Common myeloid progenitor, CD34-positive (primary cell): Measurements from ENCODE around the gene C2orf42.
"Not testable (repeated sequence)": the region's sequence is repeated elsewhere in the genome, so short reads cannot be mapped to it uniquely, and the experiment has no call there.

Experiments
- CTCF ChIA-PET: fragments of 350-600 bp; sonication (Branson Sonifier 250); formaldehyde crosslinking; loops from one replicate; lab custom pipeline; 2021; ENCODE audit warnings: antibody characterized with exemption; lab: Charles Lee
- POLR2A ChIA-PET: fragments of 350-600 bp; sonication (Branson Sonifier 250); formaldehyde crosslinking; loops from one replicate; lab custom pipeline; 2021; ENCODE audit warnings: antibody characterized with exemption; lab: Charles Lee
- DNase-seq, 3 donors: peaks; one replicate each; pipeline versions ENCODE4 v3.0.0 to v3.0.0-alpha.2; 2013
- H3K27ac ChIP-seq, 2 experiments: 1 replicate in 1 of 2; 2 replicates in 1 of 2; pipeline ENCODE4 v1.7.0; 2013; ENCODE audit warnings: inconsistent platforms in 2 of 2, low read length in 2 of 2, mild to moderate bottlenecking in 2 of 2, low read depth in 1 of 2, moderate library complexity in 1 of 2; ENCODE audit not compliant: severe bottlenecking in 2 of 2, insufficient read depth in 1 of 2, poor library complexity in 1 of 2
- H3K27me3 ChIP-seq, 5 experiments: replicated peaks in 2 of 5; 1 replicate in 3 of 5; 2 replicates in 2 of 5; pipeline versions ENCODE4 v1.6.1 to v1.7.0; 2013; ENCODE audit warnings: low read length in 4 of 5, mild to moderate bottlenecking in 2 of 5, moderate library complexity in 2 of 5, inconsistent platforms in 1 of 5; ENCODE audit not compliant: insufficient read depth in 5 of 5, control insufficient read depth in 4 of 5
- H3K36me3 ChIP-seq, 4 experiments: 1 replicate in 2 of 4; 2 replicates in 2 of 4; pipeline versions ENCODE4 v1.6.1 to v1.7.0; 2013; ENCODE audit warnings: low read length in 3 of 4, control low read depth in 1 of 4, mild to moderate bottlenecking in 1 of 4; ENCODE audit not compliant: control insufficient read depth in 4 of 4, insufficient read depth in 4 of 4
- H3K4me1 ChIP-seq, 4 experiments: 1 replicate in 3 of 4; 2 replicates in 1 of 4; pipeline versions ENCODE4 v1.6.1 to v1.7.1; 2013; ENCODE audit warnings: low read length in 3 of 4, mild to moderate bottlenecking in 3 of 4, control low read depth in 1 of 4, inconsistent platforms in 1 of 4, moderate library complexity in 1 of 4; ENCODE audit not compliant: control insufficient read depth in 4 of 4, insufficient read depth in 4 of 4; ENCODE audit errors: control extremely low read depth in 1 of 4
- H3K4me3 ChIP-seq, 7 experiments: 1 replicate in 4 of 7; 2 replicates in 3 of 7; pipeline versions ENCODE4 v1.5.1 to v1.7.0; 2013; ENCODE audit warnings: mild to moderate bottlenecking in 7 of 7, low read length in 6 of 7, moderate library complexity in 6 of 7, inconsistent platforms in 2 of 7, low read depth in 2 of 7, control low read depth in 1 of 7; ENCODE audit not compliant: insufficient read depth in 4 of 7, control insufficient read depth in 1 of 7; ENCODE audit errors: extremely low read depth in 1 of 7
- H3K9me3 ChIP-seq, 5 experiments: 1 replicate in 4 of 5; 2 replicates in 1 of 5; pipeline versions ENCODE4 v1.6.1 to v1.7.1; 2013; ENCODE audit warnings: low read length in 4 of 5, mild to moderate bottlenecking in 2 of 5, inconsistent platforms in 1 of 5, low read depth in 1 of 5, moderate library complexity in 1 of 5; ENCODE audit not compliant: control insufficient read depth in 4 of 5, insufficient read depth in 2 of 5; ENCODE audit errors: control extremely low read depth in 1 of 5
- WGBS: methylation state at CpG from one replicate; pipeline ENCODE4 v1.1.5; 2013; ENCODE audit not compliant: insufficient coverage; 5-methylcytosine and 5-hydroxymethylcytosine counted together

Gene C2orf42

DNA sequence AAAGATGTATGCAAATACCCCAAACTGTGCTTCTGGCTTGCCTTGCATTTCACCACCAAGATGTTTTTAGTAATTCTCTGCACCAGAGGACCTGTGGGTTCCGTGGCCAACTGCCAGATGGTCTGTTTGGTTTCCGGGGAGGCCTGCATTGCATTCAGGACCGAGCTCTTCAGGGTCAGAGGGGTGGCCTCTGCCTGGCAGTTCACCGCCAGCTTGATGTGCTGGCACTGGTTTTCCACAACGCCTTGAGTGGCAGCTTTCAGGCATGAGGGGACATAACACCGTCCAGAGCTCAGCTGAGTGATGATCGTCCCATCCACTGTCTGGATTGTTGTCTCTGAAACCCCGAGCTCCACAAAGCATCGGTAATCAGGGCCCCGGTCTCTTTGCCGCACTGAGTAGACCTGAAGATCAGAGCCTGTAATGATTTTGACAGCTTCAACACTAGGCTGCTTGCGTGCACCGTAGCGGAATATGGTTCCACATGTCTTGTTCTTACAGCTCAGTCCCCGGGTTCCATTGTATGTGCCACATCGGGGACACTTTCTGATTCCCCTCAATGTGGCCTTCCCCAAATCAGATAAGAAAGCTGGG, 9.4 kb downstream of the C2orf42 start:
- Histone ChIP-seq H3K27ac (no peak overlapping the region), H3K36me3 (peaks cover 0 to 27% (median 11%) of the 10 kb centered on the region in 4 experiments), H3K4me3 (no peak overlapping the region), H3K27me3 (no peaks in the 10 kb centered on the region), H3K9me3 (no peaks in the 10 kb centered on the region), H3K4me1 (no peaks in the 10 kb centered on the region)
- POLR2A ChIA-PET, result interaction anchor here (1.4 kb wide), 1 partner anchor 9 kb away, joined by 5 read pairs; the partner anchor contains the start of gene C2orf42
- WGBS, result 96% methylated on average over 16 of the region's 16 CpGs
- CTCF ChIA-PET, result interaction anchor here (0.8 to 1.3 kb wide), 2 partner anchors 11 to 22 kb away, joined by 3 read pairs; no protein-coding TSS in a partner anchor
- no peak for DNase-seq

DNA sequence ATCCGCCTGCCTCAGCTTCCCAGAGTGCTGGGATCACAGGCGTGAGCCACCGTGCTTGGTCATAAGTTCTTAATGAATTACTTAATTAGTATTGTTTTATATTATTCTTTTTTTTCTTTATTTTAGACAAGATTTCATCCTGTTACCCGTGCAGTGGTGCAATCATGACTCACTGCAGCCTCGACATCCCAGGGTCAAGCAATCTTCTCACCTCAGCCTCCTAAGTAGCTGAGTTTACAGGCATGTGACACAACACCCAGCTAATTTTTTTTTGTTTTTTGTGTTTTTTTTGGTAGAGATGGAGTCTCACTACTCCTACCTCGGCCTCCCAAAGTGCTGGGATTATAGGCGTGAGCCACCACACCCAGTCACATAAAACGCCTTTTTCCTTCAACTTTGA, 17.3 kb downstream of the C2orf42 start:
- ChIA-PET CTCF (interaction anchor here (0.7 kb wide), 1 partner anchor 259 kb away, joined by 3 read pairs; the partner anchor contains the start of gene MXD1), POLR2A (no interaction called here)
- Histone ChIP-seq H3K27me3 (no peaks in the 10 kb centered on the region), H3K4me3 (no peak overlapping the region), H3K36me3 (peaks cover 11 to 42% (median 22%) of the 10 kb centered on the region in 4 experiments), H3K4me1 (no peaks in the 10 kb centered on the region), H3K9me3 (no peaks in the 10 kb centered on the region), H3K27ac (no peak overlapping the region)
- WGBS, result no CpG with 5 or more reads among the region's 8 CpGs
- no peak for DNase-seq

DNA sequence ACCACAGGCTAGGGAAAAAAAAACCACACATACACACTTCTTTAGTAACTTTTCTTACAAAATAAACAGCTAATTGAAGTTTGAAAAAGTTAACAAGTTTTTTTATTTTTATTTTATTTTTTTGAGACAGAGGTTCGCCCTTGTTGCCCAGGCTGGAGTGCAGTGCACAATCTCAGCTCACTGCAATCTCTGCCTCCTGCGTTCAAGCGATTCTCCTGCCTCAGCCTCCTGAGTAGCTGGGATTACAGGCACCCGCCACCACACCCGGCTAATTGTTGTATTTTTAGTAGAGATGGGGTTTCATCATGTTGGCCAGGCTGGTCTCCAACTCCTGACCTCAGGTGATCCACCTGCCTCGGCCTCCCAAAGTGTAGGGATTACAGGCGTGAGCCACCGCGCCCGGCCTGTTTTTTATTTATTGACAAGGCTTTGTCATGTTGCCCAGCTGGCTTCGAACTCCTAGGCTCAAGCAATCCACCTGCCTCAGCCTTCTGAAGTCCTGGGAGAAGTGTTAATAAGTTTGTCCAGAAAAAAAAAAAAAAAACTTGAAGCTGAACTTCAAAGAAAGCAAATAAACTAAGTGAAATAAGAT, 21.1 kb downstream of the C2orf42 start:
- not testable (repeated sequence) for H3K9me3 ChIP-seq, H3K4me1 ChIP-seq, H3K4me3 ChIP-seq, H3K27ac ChIP-seq, DNase-seq, H3K27me3 ChIP-seq
- WGBS, result 100% methylated on average over 9 of the region's 11 CpGs
- ChIA-PET POLR2A (interaction anchor here (0.6 kb wide), 1 partner anchor 195 kb away, joined by 5 read pairs; no protein-coding TSS in a partner anchor), CTCF (interaction anchor here (1.5 kb wide), 1 partner anchor 11 kb away, joined by 3 read pairs; no protein-coding TSS in a partner anchor)
- peaks cover 7 to 44% (median 21%) of the 10 kb centered on the region in 4 experiments for H3K36me3 ChIP-seq

DNA sequence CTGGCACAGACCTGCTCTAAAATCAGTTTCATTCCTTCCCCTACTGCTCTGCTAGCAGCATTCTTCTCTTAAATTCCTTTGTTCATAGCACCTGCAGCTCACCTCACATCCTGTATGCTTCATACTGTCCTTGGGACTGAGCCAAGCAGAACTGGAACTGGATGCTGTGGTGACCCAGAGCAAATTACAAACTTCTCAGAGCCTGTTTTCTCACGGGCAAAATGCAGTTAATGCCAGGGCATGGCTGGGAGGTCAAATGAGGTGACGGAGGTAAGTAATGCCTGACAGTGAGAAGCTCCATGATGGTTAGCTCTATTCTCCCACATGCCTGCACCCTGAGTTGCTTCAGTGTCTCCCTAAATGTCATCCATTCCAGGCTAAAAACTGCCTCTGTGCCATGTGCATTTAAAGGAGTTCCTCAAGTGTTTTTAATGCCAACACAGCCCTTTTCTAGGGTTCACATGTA, 29.7 kb downstream of the C2orf42 start:
- Histone ChIP-seq H3K36me3 (peaks cover 4 to 28% (median 18%) of the 10 kb centered on the region in 4 experiments), H3K4me3 (no peak overlapping the region), H3K27ac (no peak overlapping the region), H3K9me3 (no peaks in the 10 kb centered on the region), H3K27me3 (no peaks in the 10 kb centered on the region), H3K4me1 (no peaks in the 10 kb centered on the region)
- CTCF ChIA-PET, result no interaction called here
- POLR2A ChIA-PET, result interaction anchor here (0.6 kb wide), 1 partner anchor 74 kb away, joined by 3 read pairs; no protein-coding TSS in a partner anchor
- 83% methylated on average over 2 of the region's 2 CpGs for WGBS
- DNase-seq, result no peak

DNA sequence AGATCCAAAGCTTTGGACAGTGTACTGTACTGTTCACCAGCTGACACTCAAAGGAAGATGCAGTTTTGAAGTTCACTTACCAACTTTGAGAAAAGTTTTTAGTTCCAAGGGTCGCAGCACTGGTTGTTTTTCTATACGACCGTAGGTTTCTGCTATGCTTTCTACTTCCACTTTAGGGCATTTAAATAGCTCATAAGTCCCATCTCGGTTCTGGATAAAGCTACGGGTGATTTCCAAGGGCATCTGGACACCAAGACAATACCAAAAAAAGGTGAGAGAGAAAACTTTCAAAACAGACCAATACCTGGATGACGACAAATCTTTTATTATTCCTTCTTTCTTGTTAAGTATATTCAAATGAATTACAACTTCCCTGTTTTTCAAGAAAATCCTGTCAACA, 30.3 kb downstream of the C2orf42 start:
- CTCF ChIA-PET, result interaction anchor here (1.2 kb wide), 1 partner anchor 17 kb away, joined by 3 read pairs; no protein-coding TSS in a partner anchor
- POLR2A ChIA-PET, result interaction anchor here (0.6 kb wide), 1 partner anchor 74 kb away, joined by 3 read pairs; no protein-coding TSS in a partner anchor

DNA sequence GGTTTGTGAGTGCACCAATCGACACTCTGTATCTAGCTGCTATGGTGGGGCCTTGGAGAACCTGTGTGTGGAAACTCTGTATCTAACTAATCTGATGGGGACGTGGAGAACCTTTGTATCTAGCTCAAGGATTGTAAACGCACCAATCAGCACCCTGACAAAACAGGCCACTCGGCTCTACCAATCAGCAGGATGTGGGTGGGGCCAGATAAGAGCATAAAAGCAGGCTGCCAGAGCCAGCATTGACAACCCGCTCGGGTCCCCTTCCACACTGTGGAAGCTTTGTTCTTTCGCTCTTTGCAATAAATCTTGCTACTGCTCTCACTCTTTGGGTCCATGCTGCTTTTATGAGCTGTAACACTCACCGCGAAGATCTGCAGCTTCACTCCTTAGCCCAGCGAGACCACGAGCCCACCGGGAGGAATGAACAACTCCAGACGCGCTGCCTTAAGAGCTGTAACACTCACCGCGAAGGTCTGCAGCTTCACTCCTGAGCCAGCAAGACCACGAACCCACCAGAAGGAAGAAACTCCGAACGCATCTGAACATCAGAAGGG, 41.6 kb downstream of the C2orf42 start:
- DNase-seq, H3K27ac ChIP-seq, H3K4me3 ChIP-seq, H3K9me3 ChIP-seq, H3K27me3 ChIP-seq, CTCF ChIA-PET, H3K4me1 ChIP-seq: not testable (repeated sequence)
- POLR2A ChIA-PET, result interaction anchor here (0.6 kb wide), 1 partner anchor 426 kb away, joined by 5 read pairs; no protein-coding TSS in a partner anchor
- H3K36me3 ChIP-seq, result peaks cover 0 to 17% (median 11%) of the 10 kb centered on the region in 4 experiments
- 98% methylated on average over 10 of the region's 19 CpGs for WGBS

More for the DNA sequence above, 30.3 kb downstream of the C2orf42 start:
- WGBS, result 100% methylated on average over 5 of the region's 6 CpGs
- no peaks in the 10 kb centered on the region for H3K4me1 ChIP-seq
- H3K4me3 ChIP-seq, result no peak overlapping the region
- no peaks in the 10 kb centered on the region for H3K27me3 ChIP-seq
- peaks cover 4 to 25% (median 17%) of the 10 kb centered on the region in 4 experiments for H3K36me3 ChIP-seq
- H3K9me3 ChIP-seq, result no peaks in the 10 kb centered on the region
- no peak for DNase-seq
- H3K27ac ChIP-seq, result no peak overlapping the region
